Stimulated activated naive CD8-positive, alpha-beta T cell treated with anti-CD3 and anti-CD28 coated beads, Interleukin-15, Interleukin-2, amounts not matched to agents 100 U/mL and 50 U/mL, for 24 hours (primary cell): ENCODE measurements around the gene SPRING1.

Source experiments
- ATAC-seq: fragments of 150-1000 bp; cut with Tn5 transposase; one replicate; pipeline ENCODE4 v1.10.0; 2021
- DNase-seq: peaks from one replicate; pipeline ENCODE4 v3.0.0; 2021

The SPRING1 gene

DNA sequence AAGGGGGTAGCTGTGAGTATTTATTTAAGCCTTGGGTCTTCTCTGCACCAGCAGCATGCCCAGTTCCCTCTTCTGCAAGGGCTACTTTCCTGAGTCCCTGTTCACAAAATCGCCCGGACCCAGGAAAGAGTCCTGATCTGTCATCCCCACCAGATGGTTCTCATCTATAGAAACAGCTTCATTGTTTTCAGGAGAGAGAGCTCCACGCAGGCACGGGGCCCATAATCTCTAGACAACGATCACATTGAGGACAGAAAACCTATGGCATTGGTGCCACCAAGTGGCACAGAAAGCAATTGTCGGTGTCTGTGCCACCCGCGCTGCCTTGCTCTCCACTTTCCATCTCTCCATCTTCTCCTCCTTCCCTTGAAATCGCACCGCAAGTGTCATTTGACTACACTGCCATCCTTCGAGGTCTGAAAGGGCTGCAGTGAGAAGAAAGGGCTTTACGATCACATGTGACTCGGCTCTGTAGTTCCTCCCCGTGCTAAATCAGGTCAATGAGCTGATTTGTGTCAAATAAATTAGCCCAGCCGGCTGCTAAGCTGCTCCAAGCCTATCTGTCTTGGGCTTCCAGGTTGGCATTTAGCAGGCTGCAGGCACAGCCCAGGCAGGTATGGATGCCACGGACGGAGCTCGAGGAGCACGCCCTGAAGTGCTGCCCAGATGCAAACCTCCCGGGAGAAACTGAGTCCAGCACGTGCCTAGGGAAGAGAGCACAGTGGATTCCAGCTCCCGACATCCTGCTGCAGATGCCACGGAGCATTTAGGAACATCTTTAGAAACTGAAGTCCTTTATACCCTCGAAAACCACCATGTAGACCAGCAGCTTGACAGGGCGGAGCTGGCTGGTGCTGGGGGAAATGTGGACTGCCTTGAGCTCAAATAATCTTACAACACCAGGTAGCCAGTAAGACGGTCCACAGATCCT is 28.8 kb downstream of the SPRING1 start:
- ATAC-seq (peak; percentile 76), DNase-seq (peak; percentile 45)

DNA sequence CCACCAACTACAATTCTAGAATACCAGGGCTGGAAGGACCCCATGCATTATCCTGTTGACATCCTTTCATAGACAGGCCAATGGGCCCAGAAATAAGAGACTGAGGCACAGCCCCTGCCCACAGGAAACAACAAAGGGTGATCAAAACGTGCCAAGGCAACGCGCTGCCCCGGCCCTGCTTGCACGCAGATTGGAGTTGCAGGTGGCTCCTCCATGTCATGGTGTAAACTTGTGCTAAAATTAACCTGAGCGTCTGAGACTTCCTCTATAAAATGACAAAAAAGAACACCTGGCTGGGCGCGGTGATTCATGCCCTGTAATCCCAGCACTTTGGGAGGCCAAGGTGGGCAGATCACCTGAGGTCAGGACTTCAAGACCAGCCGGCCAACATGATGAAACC is 30.1 kb downstream of the SPRING1 start:
- DNase-seq (no peak), ATAC-seq (no peak)

DNA sequence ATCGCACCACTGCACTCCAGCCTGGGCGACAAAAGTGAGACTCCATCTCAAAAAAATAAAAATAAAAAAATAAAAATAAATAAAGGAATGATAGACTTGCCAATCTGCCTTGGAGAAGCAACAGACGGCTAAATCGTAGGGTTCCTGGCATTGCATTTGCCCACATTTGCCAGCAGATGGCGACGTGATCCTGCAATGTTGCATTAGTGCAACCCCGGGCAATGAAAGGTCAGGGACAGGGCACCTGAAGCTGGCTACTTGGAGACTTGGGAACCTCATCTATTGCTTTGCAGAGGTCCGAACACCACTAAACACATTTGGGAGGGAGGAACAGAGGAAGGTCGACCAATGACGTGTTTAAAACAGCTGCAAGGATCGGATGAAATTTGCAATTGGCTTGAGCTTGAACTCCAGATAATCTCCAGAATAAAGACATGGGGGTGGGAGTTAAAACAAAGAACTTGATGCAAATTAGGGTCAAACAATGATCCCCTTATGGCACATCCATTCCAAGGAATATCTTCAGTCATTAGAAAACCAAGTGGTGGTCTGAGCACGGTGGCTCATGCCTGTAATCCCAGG is 34.6 kb downstream of the SPRING1 start:
- peak; percentile 74 for DNase-seq
- peak; percentile 69 for ATAC-seq

DNA sequence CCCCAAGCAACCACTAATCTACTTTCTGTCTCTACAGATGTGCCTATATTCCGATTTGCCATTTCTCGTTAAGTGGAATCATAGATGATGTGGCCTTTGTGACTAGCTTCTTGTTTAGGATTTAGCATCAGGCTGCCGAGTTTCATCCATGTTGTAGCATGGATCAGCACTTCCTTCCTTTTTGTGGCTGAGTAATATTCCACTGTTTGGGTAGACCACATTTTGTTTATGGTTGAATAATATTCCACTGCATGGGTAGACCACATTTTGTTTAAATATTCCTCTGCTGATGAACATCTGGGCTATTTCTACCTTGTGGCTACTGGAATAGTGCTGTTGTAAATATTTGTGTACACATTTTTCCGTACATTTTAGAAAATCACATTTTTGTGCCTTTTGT is 36.4 kb downstream of the SPRING1 start:
- DNase-seq (no peak), ATAC-seq (no peak)

DNA sequence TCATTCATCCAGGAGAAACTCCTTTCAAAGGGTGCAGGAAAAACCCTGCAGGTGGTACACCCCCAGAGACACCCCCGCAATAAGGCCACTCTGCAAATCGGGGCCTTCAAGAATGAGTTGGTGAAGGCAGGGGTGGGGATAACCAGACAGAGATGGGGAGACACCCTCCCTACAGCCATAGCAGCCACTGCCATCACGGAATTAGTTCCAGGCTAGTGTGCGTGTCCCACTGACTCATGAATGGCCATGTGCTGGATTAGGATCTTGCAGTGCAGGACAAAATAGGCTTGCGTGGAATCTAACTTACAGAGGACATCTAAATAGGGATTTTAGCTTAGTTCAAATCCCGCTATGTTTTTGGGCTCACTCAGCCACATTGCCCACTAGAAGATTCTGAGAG is 37.8 kb downstream of the SPRING1 start:
- DNase-seq (no peak), ATAC-seq (no peak)

DNA sequence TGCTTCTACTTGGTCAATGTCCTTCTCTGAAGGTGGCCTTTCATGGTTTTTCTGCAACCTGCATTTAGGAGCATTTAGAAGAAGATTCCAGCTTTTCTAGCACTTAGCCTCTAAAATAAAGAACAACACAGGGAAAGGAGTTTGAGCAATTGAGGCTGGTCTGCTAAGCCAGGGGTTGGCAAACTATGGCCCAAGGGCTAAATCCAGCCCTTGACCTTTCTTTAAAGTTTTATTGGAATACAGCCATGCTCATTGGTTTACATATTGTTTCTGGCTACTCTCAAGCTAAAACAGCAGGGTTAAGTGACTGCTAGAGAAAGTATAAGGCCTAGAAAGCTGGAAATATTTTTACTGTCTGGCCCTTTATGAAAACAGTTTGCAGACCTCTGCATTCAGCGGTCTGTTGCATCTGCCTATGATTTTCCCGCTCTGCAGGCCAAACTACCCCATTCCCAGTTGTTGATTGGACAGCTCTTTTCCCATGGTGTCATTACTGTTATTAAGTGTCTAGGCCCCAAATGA is 39.3 kb downstream of the SPRING1 start:
- ATAC-seq: no peak
- no peak for DNase-seq

DNA sequence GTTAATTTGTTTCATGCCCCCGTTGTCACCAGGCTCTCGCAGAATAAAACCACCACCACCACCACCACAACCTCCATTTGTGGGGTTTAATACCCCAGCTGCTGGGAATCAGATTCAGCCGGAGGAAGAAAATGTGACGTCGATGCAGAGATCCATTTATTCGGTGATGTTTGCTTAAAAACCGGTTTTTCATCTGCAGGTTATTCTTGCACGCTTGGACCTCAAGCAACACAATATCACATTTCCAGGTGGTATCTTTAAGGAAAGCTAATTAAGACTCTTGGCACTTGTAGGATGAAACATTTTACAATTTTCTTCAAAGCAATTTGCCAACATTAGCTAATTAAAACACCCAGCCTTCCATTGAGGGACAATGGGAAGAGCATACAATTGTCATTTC is 39.8 kb downstream of the SPRING1 start:
- DNase-seq: no peak
- no peak for ATAC-seq

DNA sequence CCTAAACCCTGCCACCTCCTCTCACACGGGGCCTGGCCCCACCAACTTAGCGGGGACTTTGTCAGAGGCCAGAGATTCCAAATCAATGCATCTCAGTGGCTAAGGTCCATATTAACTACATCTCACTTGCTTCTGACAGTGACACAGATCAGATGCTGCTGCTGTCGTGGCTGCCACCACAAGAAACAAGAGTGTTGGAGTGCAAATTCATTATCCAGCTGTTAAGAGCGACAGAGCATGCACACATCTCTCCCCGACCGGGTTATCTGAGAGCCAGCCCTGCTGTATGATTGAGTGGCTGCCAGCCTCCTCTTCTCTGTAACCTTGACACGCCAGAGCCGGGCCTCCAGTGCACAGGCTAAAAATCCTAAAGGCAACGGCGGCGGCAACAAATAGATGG is 40.2 kb downstream of the SPRING1 start:
- ATAC-seq: no peak
- DNase-seq: no peak

DNA sequence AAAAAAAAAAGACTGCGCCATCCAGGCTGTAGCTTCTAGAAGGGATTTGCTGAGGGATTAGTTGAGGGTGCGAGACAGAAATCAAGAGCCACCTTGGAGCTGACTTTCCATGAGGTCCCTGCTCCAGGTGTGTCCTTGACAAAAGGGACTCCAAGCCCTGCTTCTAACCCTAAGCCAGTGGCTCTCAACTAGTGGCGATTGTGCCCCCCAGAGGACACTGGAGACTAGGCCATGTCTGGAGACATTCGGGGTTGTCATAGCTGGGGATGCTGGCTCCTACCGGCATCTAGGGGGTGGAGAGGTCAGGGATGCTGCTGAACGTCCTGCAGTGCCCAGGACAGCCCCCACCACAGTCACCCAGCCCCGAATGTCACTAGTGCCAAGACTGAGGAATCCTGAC is 40.6 kb downstream of the SPRING1 start:
- no peak for DNase-seq

DNA sequence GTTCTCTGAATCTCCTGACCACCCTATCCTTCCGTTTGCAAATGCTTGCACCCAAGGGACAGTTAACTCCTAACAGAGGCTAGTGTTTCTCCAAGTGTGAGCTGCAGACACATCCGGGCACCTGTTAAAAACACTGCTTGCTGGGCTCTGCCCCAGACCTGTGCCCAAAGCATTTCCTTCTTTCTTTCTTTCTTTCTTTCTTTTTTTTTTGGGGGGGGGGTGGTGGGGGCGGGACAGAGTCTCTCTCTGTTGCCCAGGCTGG is 42.5 kb downstream of the SPRING1 start:
- DNase-seq (no peak), ATAC-seq (no peak)

More for the DNA sequence above, 40.6 kb downstream of the SPRING1 start:
- ATAC-seq: peak; percentile 47

DNA sequence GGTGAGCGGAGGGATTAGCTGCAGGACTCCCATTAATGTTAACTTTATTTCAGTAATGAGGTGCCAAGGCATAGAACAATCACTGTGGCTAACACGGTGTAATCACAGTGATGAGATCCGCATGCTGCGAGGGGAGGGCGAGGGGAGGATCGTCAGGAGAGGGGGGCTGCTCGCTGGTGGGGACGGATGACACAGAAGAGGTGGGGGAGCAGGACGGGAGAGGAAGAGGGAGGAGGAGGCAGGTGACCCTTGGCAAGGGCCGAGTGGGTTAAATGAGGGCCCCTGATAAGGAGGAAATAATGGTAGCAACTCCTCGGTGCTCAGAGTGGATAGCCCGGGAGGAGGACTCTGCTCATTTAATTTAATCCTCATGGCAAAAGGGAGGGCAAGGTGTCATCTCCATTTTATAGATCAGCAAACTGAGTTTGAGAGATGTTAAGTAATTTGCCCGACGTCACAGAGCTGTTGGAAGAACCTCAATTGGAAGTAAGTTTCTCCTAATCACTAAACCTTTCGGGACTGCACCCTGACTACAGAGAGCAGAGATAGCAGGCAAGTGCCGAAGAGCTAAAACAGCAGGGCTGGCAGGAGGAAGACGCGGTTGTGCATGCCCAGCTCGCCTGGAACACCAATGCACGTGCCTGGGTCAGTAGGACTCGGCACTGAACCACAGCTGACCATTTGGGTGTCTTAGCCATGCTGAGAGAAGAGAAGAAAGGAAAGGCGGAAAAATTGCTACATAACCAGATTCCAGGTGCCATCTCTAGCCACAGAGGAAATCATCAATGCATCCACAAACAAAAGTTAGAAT is 43.0 kb downstream of the SPRING1 start:
- DNase-seq (no peak), ATAC-seq (peak; percentile 25)

DNA sequence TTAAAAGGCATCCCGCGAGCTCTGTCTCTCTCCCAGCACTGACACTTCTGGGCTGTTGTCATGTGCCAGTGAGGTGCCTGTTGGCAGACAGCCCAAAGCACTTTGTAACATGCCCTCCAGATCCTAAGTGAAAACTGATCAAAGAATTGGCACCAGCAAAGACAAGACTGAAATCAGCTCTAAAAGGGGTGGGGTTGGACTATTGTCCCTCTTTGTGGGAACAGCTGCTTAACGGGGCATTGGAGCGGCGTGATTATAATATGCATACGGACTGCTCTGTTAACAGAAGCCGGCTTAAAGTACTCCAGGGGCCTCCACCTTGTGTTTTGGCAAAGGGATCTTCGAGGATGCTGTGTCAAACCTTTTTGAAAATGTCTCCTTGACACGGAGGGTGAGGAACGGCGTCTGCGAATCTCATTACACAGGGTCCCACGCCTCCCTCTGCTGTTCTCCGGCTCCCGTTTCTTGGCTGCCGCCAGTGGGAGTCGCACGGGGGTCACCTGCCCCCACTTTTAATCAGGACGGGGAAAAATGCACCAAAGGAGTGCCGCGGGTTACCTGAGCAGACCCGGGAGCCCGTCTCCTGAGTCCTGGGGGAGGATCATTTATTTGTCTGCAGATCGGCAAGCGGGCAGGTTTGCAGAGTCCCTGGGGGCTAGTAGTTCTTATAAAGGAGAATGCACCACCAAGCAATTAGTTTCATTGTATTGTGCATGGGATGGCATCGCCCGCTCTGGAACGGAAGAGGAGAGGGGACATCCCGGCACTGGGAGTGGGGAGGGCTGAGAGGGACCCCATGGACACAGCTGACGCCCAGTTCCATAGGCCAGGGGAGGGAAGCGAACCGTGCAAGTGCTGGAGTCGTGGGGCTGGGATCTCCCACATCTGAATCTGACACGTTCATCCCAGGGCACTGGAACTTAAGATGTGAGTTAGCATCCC is 44.3 kb downstream of the SPRING1 start:
- DNase-seq: no peak

DNA sequence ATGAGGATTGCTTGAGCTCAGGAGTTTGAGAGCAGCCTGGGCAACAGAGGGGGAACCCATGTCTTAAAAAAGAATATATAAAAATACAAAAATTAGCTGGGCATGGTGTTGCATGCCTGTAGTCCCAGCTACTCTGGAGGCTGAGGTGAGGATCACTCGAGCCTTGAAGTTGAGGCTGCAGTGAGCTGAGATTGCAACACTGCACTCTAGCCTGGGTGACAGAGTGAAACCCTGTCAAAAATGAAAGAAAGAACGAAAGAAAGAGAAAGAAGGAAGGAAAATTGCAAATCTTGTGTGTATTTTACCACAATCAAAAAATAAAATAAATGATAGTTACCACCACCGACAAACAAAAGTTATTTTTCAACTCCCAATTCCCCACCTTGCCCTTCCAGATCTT is 45.3 kb downstream of the SPRING1 start:
- DNase-seq: no peak
- no peak for ATAC-seq

More for the DNA sequence above, 44.3 kb downstream of the SPRING1 start:
- no peak for ATAC-seq

DNA sequence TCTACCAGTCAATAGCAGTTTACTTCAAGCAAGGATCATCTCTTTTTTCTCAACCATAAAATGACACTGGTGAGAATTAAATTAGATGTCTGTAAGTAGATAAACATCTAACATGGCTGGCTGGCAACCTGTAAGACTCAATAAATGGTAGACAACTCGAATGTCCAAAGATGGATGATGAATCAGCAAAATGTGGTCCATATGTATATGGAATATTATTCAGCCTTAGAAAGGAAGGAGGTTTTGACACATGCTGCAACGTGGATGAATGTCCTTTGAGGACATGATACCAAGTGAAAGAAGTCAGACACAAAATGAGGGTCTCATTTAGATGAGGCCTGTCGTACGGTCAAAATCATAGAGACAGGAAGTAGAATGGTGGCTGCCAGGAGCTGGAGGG is 46.2 kb downstream of the SPRING1 start:
- ATAC-seq (no peak), DNase-seq (no peak)

DNA sequence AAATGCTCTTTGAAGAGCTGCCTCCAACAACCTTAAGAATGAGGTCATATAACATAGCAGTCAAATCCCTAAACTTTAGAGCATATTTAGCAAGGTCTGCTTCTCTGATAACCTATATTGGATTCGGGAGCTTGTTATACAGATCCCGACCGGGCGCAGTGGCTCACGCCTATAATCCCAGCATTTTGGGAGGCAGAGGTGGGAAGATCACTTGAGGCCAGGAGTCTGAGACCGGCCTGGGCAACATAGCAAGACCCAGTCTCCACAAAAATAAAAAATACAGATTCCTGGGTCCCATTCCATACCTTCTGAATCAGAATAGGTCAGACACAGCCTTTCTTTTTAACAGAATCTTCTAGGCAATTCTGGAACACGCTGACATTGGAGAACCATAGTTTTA is 46.7 kb downstream of the SPRING1 start:
- no peak for DNase-seq
- no peak for ATAC-seq

DNA sequence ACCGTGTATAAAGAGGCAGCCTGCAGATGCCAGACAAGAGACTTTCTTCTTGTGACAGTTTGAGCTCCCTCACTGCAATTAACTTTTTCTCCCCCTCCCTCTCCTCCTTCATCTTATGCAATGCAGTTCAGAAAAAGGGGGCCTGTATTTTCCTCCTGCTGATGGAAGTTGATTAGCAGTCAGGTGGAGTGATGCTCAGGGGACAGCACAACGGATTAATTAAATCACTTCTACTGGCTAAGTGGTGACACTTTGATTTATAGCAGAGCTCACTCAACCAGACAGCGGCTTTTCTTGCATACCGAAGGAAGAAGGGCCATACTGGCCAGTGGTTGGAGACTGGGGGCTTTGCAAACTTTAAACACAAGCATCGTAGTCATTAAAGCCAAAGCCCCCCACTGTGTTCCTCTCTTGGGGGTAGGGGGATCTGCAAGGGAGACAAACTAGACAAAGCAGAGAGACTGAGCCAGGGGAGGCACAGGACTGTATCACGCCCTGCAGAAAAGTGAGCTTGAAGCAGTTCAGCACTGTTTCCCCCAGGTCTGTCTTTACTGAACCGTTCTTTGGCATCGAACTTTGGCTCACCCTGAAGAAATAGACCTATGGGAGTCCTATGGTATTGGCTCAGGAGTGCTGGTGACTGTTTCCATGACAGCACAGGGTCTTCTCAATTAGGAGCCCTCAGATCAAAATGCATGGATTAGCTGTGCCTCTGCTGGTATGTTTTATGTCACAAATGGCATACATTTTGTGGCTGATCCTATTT is 47.7 kb downstream of the SPRING1 start:
- ATAC-seq: no peak

DNA sequence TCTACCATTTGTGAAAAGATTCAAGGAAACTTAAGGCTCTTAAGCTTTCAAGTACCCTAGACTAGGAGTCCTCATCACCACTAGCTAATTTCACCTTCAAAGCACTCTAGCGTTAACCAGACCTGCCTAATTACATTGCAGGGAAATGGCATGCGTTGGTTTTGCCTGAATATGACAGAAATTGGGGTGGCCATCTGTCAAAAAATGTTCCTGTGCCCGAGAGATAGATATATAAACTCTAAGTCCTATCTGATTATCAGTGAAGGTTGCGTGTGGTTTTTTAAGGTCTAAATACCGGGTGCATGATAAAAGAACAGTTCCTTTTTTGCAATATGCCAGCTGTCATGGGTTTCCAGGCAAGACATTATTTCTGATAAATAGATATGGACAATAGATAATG is 48.3 kb downstream of the SPRING1 start:
- no peak for ATAC-seq
- DNase-seq: no peak

More for the DNA sequence above, 47.7 kb downstream of the SPRING1 start:
- DNase-seq: no peak
